K562 (cell line): ENCODE results near the gene C17orf75. TPM values are rescaled to one million over a fixed set of nuclear protein-coding genes. Genes with fewer than 3 reads are reported as not detected.
A peak's percentile ranks its signal among the peaks of the same experiment; 100 is the strongest.

Experiments
- BRD4 ChIP-seq: fragments of 200-600 bp; sonication (generic); IDR thresholded peaks from 2 replicates; pipeline ENCODE4 v1.6.1; 2017; ENCODE audit warnings: inconsistent platforms
- CEBPZ ChIP-seq: fragments of 150-350 bp; IDR thresholded peaks from 2 replicates; pipeline ENCODE4 v1.6.1; 2014; ENCODE audit warnings: low read depth, mild to moderate bottlenecking, low read length, borderline replicate concordance
- DDX20 ChIP-seq: fragments of 450-650 bp; IDR thresholded peaks from 2 replicates; pipeline ENCODE4 v1.6.1; 2016; ENCODE audit warnings: missing genetic modification characterization, low read depth, mild to moderate bottlenecking, missing compliant biosample characterization, moderate library complexity
- DNMT1 ChIP-seq: fragments of 450-650 bp; IDR thresholded peaks from 2 replicates; pipeline ENCODE4 v1.6.1; 2016; ENCODE audit warnings: antibody characterized with exemption, mild to moderate bottlenecking
- ELF1 ChIP-seq: fragments of 200-800 bp; sonication (Bioruptor generic); IDR thresholded peaks from 2 replicates; pipeline ENCODE4 v1.6.1; 2016; ENCODE audit warnings: missing genetic modification characterization, missing compliant biosample characterization
- ELF4 ChIP-seq: fragments of 450-650 bp; formaldehyde crosslinking; IDR thresholded peaks from 2 replicates; pipeline ENCODE4 v1.4.0; 2022; ENCODE audit warnings: missing genetic modification characterization
- ELK3 ChIP-seq: fragments of 450-650 bp; formaldehyde crosslinking; IDR thresholded peaks from 2 replicates; pipeline ENCODE4 v1.4.0; 2020; ENCODE audit warnings: mild to moderate bottlenecking
- MTA2 ChIP-seq: fragments of 450-650 bp; IDR thresholded peaks from 2 replicates; pipeline ENCODE4 v1.6.1; 2016; ENCODE audit warnings: low read depth
- RCOR1 ChIP-seq, 2 experiments: IDR thresholded peaks; 2 replicates each; pipeline ENCODE4 v1.6.1; 2012; ENCODE audit warnings: low read depth in 2 of 2, low read length in 2 of 2, borderline replicate concordance in 1 of 2, improper control_type of control experiment in 1 of 2
- RERE ChIP-seq: sonication (generic); formaldehyde crosslinking; IDR thresholded peaks from 2 replicates; pipeline ENCODE4 v1.8.0; 2023; ENCODE audit warnings: missing genetic modification reagents, mild to moderate bottlenecking, borderline replicate concordance
- SRF ChIP-seq, 2 experiments: fragments of 250-450, 450-650 bp in 1 of 2; sonication (Bioruptor Pico) in 1 of 2; sonication (generic) in 1 of 2; formaldehyde crosslinking; IDR thresholded peaks; 2 replicates each; pipeline versions ENCODE4 v1.5.0 to v1.5.1; 2020 to 2022; ENCODE audit warnings: mild to moderate bottlenecking in 1 of 2, missing genetic modification reagents in 1 of 2
- SRSF3 ChIP-seq: fragments of 200-400 bp; formaldehyde crosslinking; IDR thresholded peaks from 2 replicates; pipeline ENCODE4 v1.6.1; 2016; ENCODE audit warnings: mild to moderate bottlenecking, low read length, moderate library complexity; ENCODE audit not compliant: insufficient read depth
- WHSC1 ChIP-seq: IDR thresholded peaks from one replicate; pipeline ENCODE4 v1.6.1; 2012; ENCODE audit warnings: low read length, control low read depth, inconsistent platforms
- ZBTB26 ChIP-seq: fragments of 450-650 bp; formaldehyde crosslinking; IDR thresholded peaks from 2 replicates; pipeline ENCODE4 v1.4.0; 2022; ENCODE audit warnings: missing genetic modification characterization
- ZNF165 ChIP-seq: fragments of 250-450 bp; sonication (Bioruptor Pico); IDR thresholded peaks from 2 replicates; pipeline ENCODE4 v1.4.0; 2020; ENCODE audit warnings: borderline replicate concordance
- polyA plus RNA-seq, 8 experiments: library from polyadenylated mRNA; depleted of rRNA in 4 of 8; stranded (reverse) in 5 of 8; unstranded in 3 of 8; fragments of >200 nt; fragmentation: Nextera tagmentation in 2 of 8; fragmentation: Illumina TruSeq in 1 of 8; extraction: Ambion mirVana in 2 of 8; extraction: Trizol in 1 of 8; gene quantifications; 2 replicates each; pipeline versions ENCODE4 v1.2.1 to v1.2.3, GENCODE V29; 2011 to 2014; ENCODE audit warnings: inconsistent platforms in 1 of 8, missing spikeins in 1 of 8
- total RNA-seq, 7 experiments: library from RNA; depleted of rRNA in 6 of 7; stranded (reverse); fragments of >200 nt in 6 of 7; fragmentation: Illumina TruSeq in 2 of 7; extraction: Trizol in 2 of 7; gene quantifications; 2 replicates each; pipeline versions ENCODE4 v1.2.1 to v1.2.3, GENCODE V29; 2011 to 2021; ENCODE audit warnings: low replicate concordance in 1 of 7

C17orf75 gene
- total and polyA plus RNA-seq, 9 of the 15 experiments (the other 6 are each of a cell fraction or from before 2014, with no cell fraction given) = 15.5 to 55.7 (median 18.5) TPM

GRCh38 chr17:32349854-32350665, 8.1 kb upstream of the C17orf75 start, which contains the start of gene ZNF207 (continued):
- TF ChIP-seq DDX20 (tag) = no peak
- peak; percentile 99 for TF ChIP-seq BRD4
- TF ChIP-seq WHSC1 = no peak
- TF ChIP-seq ELF4 (CRISPR knock-in tag) = 0 out of 2 replicates have a peak, but pooled peaks have one; percentile 49
- TF ChIP-seq DNMT1 = no peak
- TF ChIP-seq RCOR1 (IDR thresholded peaks at IDR 0.05; ENCODE audit: borderline replicate concordance in 1 of 2, low read depth in 2 of 2, low read length in 2 of 2) = peak in 1 of 2 experiments; percentile 44; a peak in 1 of 4 replicates
- no peak for TF ChIP-seq ZBTB26
- no peak for TF ChIP-seq ZNF165 (CRISPR knock-in tag)
- TF ChIP-seq ELK3 (CRISPR knock-in tag) = no peak
- TF ChIP-seq SRF (CRISPR knock-in tag; IDR thresholded peaks at IDR 0.05) = peak in 1 of 2 experiments; percentile 54; a peak in 1 of 4 replicates
- no peak for TF ChIP-seq CEBPZ
- 0 out of 2 replicates have a peak, but pooled peaks have one; percentile 91 for TF ChIP-seq SRSF3
- TF ChIP-seq ELF1 (tag) = peak; percentile 39; the same call in 1 of the 2 replicates
- TF ChIP-seq RERE = no peak
- TF ChIP-seq MTA2 = no peak
